Uterus (tissue), 2 donors: Measurements from ENCODE around the gene CST6.
"Not testable (repeated sequence)": the region's sequence is repeated elsewhere in the genome, so short reads cannot be mapped to it uniquely, and the experiment has no call there.

ENCODE experiments used
- CTCF ChIP-seq, 4 experiments: fragments of 200-600 bp in 2 of 4; fragments of 450-650 bp in 2 of 4; sonication (generic) in 2 of 4; IDR thresholded peaks; one replicate each; pipeline ENCODE4 v1.5.1; 2016 to 2019; ENCODE audit warnings: antibody characterized with exemption in 4 of 4, mild to moderate bottlenecking in 2 of 4, moderate library complexity in 1 of 4
- POLR2A ChIP-seq, 2 donors: fragments of 450-650 bp; IDR thresholded peaks; one replicate each; pipeline ENCODE4 v1.6.1; 2016; ENCODE audit warnings: antibody characterized with exemption in 2 of 2, mild to moderate bottlenecking in 1 of 2, moderate library complexity in 1 of 2

GRCh38 chr11:66023186-66023440 lies 11.3 kb downstream of the CST6 start:
- not testable (repeated sequence) for TF ChIP-seq CTCF, POLR2A (IDR thresholded peaks at IDR 0.05)
